ENCODE measurements around the gene MAD1L1.

MAD1L1 gene

GRCh38 chr7:1910081-1910685 lies 322.6 kb downstream of the MAD1L1 start:
- TF ChIP-seq EZH2phosphoT487 (IDR thresholded peaks at IDR 0.05; ENCODE audit: borderline replicate concordance, low read length) = no peak
- TF ChIP-seq, protein P1, sequence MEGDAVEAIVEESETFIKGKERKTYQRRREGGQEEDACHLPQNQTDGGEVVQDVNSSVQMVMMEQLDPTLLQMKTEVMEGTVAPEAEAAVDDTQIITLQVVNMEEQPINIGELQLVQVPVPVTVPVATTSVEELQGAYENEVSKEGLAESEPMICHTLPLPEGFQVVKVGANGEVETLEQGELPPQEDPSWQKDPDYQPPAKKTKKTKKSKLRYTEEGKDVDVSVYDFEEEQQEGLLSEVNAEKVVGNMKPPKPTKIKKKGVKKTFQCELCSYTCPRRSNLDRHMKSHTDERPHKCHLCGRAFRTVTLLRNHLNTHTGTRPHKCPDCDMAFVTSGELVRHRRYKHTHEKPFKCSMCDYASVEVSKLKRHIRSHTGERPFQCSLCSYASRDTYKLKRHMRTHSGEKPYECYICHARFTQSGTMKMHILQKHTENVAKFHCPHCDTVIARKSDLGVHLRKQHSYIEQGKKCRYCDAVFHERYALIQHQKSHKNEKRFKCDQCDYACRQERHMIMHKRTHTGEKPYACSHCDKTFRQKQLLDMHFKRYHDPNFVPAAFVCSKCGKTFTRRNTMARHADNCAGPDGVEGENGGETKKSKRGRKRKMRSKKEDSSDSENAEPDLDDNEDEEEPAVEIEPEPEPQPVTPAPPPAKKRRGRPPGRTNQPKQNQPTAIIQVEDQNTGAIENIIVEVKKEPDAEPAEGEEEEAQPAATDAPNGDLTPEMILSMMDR (IDR thresholded peaks at IDR 0.05; ENCODE audit: low read depth, low read length, poor library complexity, severe bottlenecking) = no peak
- Histone ChIP-seq H4K20me1 (ENCODE audit: control insufficient read depth, insufficient read depth, low read depth, low read length) (0 out of 2 replicates have a peak, but pooled peaks cover 3% of the 10 kb centered on the region), H3K27me3 (ENCODE audit: control insufficient read depth, low read length) (no peaks in the 10 kb centered on the region), H3K27ac (ENCODE audit: low read depth, low read length) (no peak overlapping the region), H3K9me3 (ENCODE audit: control insufficient read depth, insufficient read depth, low read length) (no peaks in the 10 kb centered on the region), H3K9me2 (replicated peaks; ENCODE audit: control insufficient read depth, low read length) (no peaks in the 10 kb centered on the region), H3K36me3 (ENCODE audit: control insufficient read depth, low read length) (no peaks in the 10 kb centered on the region), H3K79me2 (ENCODE audit: control insufficient read depth, low read length) (no peaks in the 10 kb centered on the region), H3K4me1 (ENCODE audit: control insufficient read depth, low read length) (no peaks in the 10 kb centered on the region), H3F3A (ENCODE audit: control insufficient read depth, insufficient read depth) (no peaks in the 10 kb centered on the region), H3K4me3 (ENCODE audit: low read length) (no peak overlapping the region), H3K4me2 (ENCODE audit: low read length) (no peak overlapping the region)

- Histone ChIP-seq H4K20me1 (ENCODE audit: control insufficient read depth, insufficient read depth, low read depth, low read length) (0 out of 2 replicates have a peak, but pooled peaks cover 3% of the 10 kb centered on the region), H3K27me3 (ENCODE audit: control insufficient read depth, low read length) (no peaks in the 10 kb centered on the region), H3K27ac (ENCODE audit: low read depth, low read length) (no peak overlapping the region), H3K4me3 (ENCODE audit: low read length) (no peak overlapping the region), H3K36me3 (ENCODE audit: control insufficient read depth, low read length) (no peaks in the 10 kb centered on the region), H3K4me2 (ENCODE audit: low read length) (no peak overlapping the region), H3K9me3 (ENCODE audit: control insufficient read depth, insufficient read depth, low read length) (no peaks in the 10 kb centered on the region), H3K79me2 (ENCODE audit: control insufficient read depth, low read length) (no peaks in the 10 kb centered on the region), H3K9me2 (replicated peaks; ENCODE audit: control insufficient read depth, low read length) (no peaks in the 10 kb centered on the region), H3K4me1 (ENCODE audit: control insufficient read depth, low read length) (no peaks in the 10 kb centered on the region), H3F3A (ENCODE audit: control insufficient read depth, insufficient read depth) (no peaks in the 10 kb centered on the region)
- TF ChIP-seq, protein P1 (IDR thresholded peaks at IDR 0.05; ENCODE audit: low read depth, low read length, poor library complexity, severe bottlenecking) = no peak
- no peak for TF ChIP-seq EZH2phosphoT487 (IDR thresholded peaks at IDR 0.05; ENCODE audit: borderline replicate concordance, low read length)
These were observed 323.3 kb downstream of the MAD1L1 start for GRCh38 chr7:1909476-1909875.

- TF ChIP-seq, protein P1 (IDR thresholded peaks at IDR 0.05; ENCODE audit: low read depth, low read length, poor library complexity, severe bottlenecking) = no peak
- no peak for TF ChIP-seq EZH2phosphoT487 (IDR thresholded peaks at IDR 0.05; ENCODE audit: borderline replicate concordance, low read length)
- no peaks in the 10 kb centered on the region for H3K36me3 ChIP-seq (ENCODE audit: control insufficient read depth, low read length)
- no peaks in the 10 kb centered on the region for H3F3A ChIP-seq (ENCODE audit: control insufficient read depth, insufficient read depth)
- H3K4me3 ChIP-seq (ENCODE audit: low read length) = no peak overlapping the region
- no peaks in the 10 kb centered on the region for H3K27me3 ChIP-seq (ENCODE audit: control insufficient read depth, low read length)
- no peak overlapping the region for H3K4me2 ChIP-seq (ENCODE audit: low read length)
- no peaks in the 10 kb centered on the region for H3K4me1 ChIP-seq (ENCODE audit: control insufficient read depth, low read length)
- H3K9me2 ChIP-seq (replicated peaks; ENCODE audit: control insufficient read depth, low read length) = no peaks in the 10 kb centered on the region
- no peaks in the 10 kb centered on the region for H3K79me2 ChIP-seq (ENCODE audit: control insufficient read depth, low read length)
- H3K27ac ChIP-seq (ENCODE audit: low read depth, low read length) = no peak overlapping the region
- 0 out of 2 replicates have a peak, but pooled peaks cover 3% of the 10 kb centered on the region for H4K20me1 ChIP-seq (ENCODE audit: control insufficient read depth, insufficient read depth, low read depth, low read length)
- no peaks in the 10 kb centered on the region for H3K9me3 ChIP-seq (ENCODE audit: control insufficient read depth, insufficient read depth, low read length)
These were observed 323.8 kb downstream of the MAD1L1 start for GRCh38 chr7:1908823-1909420.
